Lower lobe of right lung (tissue), 2 donors: ENCODE results near the gene SFRP5. TPM values are rescaled to one million over a fixed set of nuclear protein-coding genes. Genes with fewer than 3 reads are reported as not detected.

Experiments used
- ATAC-seq, 2 donors: fragments of 200-7000 bp; cut with Tn5 transposase; one replicate each; pipeline ENCODE4 v1.9.1; 2020 to 2022; ENCODE audit warnings: mild to moderate bottlenecking in 2 of 2, moderate library complexity in 2 of 2
- DNase-seq: peaks from one replicate; pipeline ENCODE4 v3.0.0-alpha.2; 2020
- H3K27ac ChIP-seq: fragments of 200-600 bp; one replicate; pipeline ENCODE4 v1.8.0; 2022
- H3K27me3 ChIP-seq: fragments of 200-600 bp; one replicate; pipeline ENCODE4 v1.8.0; 2022; ENCODE audit warnings: low read depth
- H3K36me3 ChIP-seq: fragments of 200-600 bp; one replicate; pipeline ENCODE4 v1.8.0; 2022; ENCODE audit warnings: mild to moderate bottlenecking
- H3K4me1 ChIP-seq: fragments of 200-600 bp; one replicate; pipeline ENCODE4 v1.8.0; 2022
- H3K4me3 ChIP-seq: fragments of 200-600 bp; one replicate; pipeline ENCODE4 v1.8.0; 2022; ENCODE audit warnings: mild to moderate bottlenecking
- H3K9me3 ChIP-seq: fragments of 200-600 bp; one replicate; pipeline ENCODE4 v1.8.0; 2022
- CTCF ChIP-seq: fragments of 200-600 bp; IDR thresholded peaks from one replicate; pipeline ENCODE4 v1.8.0; 2022; ENCODE audit warnings: antibody characterized with exemption, mild to moderate bottlenecking
- intact Hi-C: fragments of 100-400 bp; cut with DNase I; formaldehyde crosslinking; loops from one replicate; pipeline ENCODE4 v1.11.0; 2022
- total RNA-seq: library from RNA; stranded (reverse); fragmentation: NEBNext Ultra II Directional; extraction: Animal tissue kit (Norgen Biotek cat#: 25700); gene quantifications from one replicate; pipeline ENCODE4 v1.2.1, GENCODE V29; 2021
- donor health status: DM: no; HTN: yes; CAD: no; lungs with severe emphysema.

Gene SFRP5
- total RNA-seq, 1 donor from 2014 or later = 0.27 TPM

- Histone ChIP-seq H3K4me3 (no peak overlapping the region), H3K27ac (no peak overlapping the region), H3K9me3 (no peaks in the 10 kb centered on the region), H3K4me1 (peaks cover 7% of the 10 kb centered on the region), H3K27me3 (no peaks in the 10 kb centered on the region), H3K36me3 (no peaks in the 10 kb centered on the region)
- TF ChIP-seq CTCF = no peak
- ATAC-seq (no peak), DNase-seq (no peak)
- intact Hi-C loops = no loop called here
Observed at GRCh38 chr10:97733256-97733655, 38.5 kb downstream of the SFRP5 start.

- DNase-seq = no peak
- H3K4me1 ChIP-seq = no peaks in the 10 kb centered on the region
- H3K27ac ChIP-seq = no peak overlapping the region
- intact Hi-C loops = no loop called here
- H3K27me3 ChIP-seq = no peaks in the 10 kb centered on the region
- H3K36me3 ChIP-seq = no peaks in the 10 kb centered on the region
- no peak for ATAC-seq
- no peak for TF ChIP-seq CTCF
- no peaks in the 10 kb centered on the region for H3K9me3 ChIP-seq
- no peak overlapping the region for H3K4me3 ChIP-seq
Observed at GRCh38 chr10:97732052-97732359, 39.8 kb downstream of the SFRP5 start.

GRCh38 chr10:97731346-97732051 is 40.3 kb downstream of the SFRP5 start:
- Histone ChIP-seq H3K4me1 (no peaks in the 10 kb centered on the region), H3K27me3 (no peaks in the 10 kb centered on the region), H3K36me3 (no peaks in the 10 kb centered on the region), H3K9me3 (no peaks in the 10 kb centered on the region), H3K4me3 (no peak overlapping the region), H3K27ac (no peak overlapping the region)
- ATAC-seq = peak; percentile 82 to 83
- TF ChIP-seq CTCF = peak; percentile 91
- no peak for DNase-seq
- intact Hi-C loops = no loop called here

GRCh38 chr10:97729014-97729413 is 42.8 kb downstream of the SFRP5 start:
- no peaks in the 10 kb centered on the region for H3K36me3 ChIP-seq
- no peaks in the 10 kb centered on the region for H3K9me3 ChIP-seq
- no peaks in the 10 kb centered on the region for H3K4me1 ChIP-seq
- H3K4me3 ChIP-seq = no peak overlapping the region
- H3K27me3 ChIP-seq = no peaks in the 10 kb centered on the region
- DNase-seq = no peak
- no peak for TF ChIP-seq CTCF
- H3K27ac ChIP-seq = no peak overlapping the region
- intact Hi-C loops = no loop called here
- ATAC-seq = no peak

- no peak for TF ChIP-seq CTCF
- intact Hi-C loops = no loop called here
- Histone ChIP-seq H3K4me1 (no peaks in the 10 kb centered on the region), H3K9me3 (no peaks in the 10 kb centered on the region), H3K27me3 (no peaks in the 10 kb centered on the region), H3K27ac (no peak overlapping the region), H3K4me3 (no peak overlapping the region), H3K36me3 (peaks cover 6% of the 10 kb centered on the region)
- no peak for DNase-seq
- peak; percentile 43 to 75 for ATAC-seq
Observed at GRCh38 chr10:97726636-97727178, 45.1 kb downstream of the SFRP5 start.
